Measurements from ENCODE around the gene BICDL1.

DNA sequence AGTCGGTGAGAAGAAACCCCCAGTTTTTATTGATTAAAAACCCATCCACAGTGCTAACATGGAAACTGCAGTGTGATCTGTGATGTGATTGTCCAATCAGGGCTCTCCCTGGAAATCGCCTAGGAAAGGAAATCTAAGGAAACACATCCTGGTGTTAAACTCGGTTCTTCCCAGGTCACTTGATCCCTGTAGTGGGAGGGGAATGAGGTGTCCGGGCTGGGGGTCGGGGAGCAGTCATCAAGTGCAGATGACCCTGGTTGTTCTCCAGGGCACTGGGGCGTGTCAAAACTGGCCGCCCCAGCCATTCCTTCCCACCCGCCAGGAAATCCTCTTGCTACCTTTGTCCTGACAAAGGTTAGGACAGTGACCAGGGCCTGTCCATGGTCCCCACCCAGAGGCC is 106.7 kb downstream of the BICDL1 start:
- TF ChIP-seq CTCF (tag by site-specific recombination; IDR thresholded peaks at IDR 0.05), result no peak
- TF ChIP-seq SCRT1 (tag by site-specific recombination; IDR thresholded peaks at IDR 0.05; ENCODE audit: borderline replicate concordance), result no peak
- no peak for TF ChIP-seq MYNN (tag by site-specific recombination; IDR thresholded peaks at IDR 0.05; ENCODE audit: borderline replicate concordance)
- TF ChIP-seq ZNF704 (tag by site-specific recombination; IDR thresholded peaks at IDR 0.05), result no peak
- no peak for TF ChIP-seq ZXDB (tag by site-specific recombination; IDR thresholded peaks at IDR 0.05)
- no peak for TF ChIP-seq ZNF404 (tag by site-specific recombination; IDR thresholded peaks at IDR 0.05)
- TF ChIP-seq, protein P1, sequence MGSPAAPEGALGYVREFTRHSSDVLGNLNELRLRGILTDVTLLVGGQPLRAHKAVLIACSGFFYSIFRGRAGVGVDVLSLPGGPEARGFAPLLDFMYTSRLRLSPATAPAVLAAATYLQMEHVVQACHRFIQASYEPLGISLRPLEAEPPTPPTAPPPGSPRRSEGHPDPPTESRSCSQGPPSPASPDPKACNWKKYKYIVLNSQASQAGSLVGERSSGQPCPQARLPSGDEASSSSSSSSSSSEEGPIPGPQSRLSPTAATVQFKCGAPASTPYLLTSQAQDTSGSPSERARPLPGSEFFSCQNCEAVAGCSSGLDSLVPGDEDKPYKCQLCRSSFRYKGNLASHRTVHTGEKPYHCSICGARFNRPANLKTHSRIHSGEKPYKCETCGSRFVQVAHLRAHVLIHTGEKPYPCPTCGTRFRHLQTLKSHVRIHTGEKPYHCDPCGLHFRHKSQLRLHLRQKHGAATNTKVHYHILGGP (tag by site-specific recombination; IDR thresholded peaks at IDR 0.05), result no peak
- no peak for TF ChIP-seq TCF7L2 (IDR thresholded peaks at IDR 0.05; ENCODE audit: borderline replicate concordance, low read depth, low read length)
- TF ChIP-seq PRDM1 (tag by site-specific recombination; IDR thresholded peaks at IDR 0.05), result no peak
- no peak for TF ChIP-seq KLF10 (tag by site-specific recombination; IDR thresholded peaks at IDR 0.05)
